H1 (cell line): ENCODE data around the gene TLL2. TPM values are rescaled to one million over a fixed set of nuclear protein-coding genes. Genes with fewer than 3 reads are reported as not detected.

Experiments used
- ASH2L ChIP-seq: fragments of 200-600, 300-600 bp; sonication (generic); IDR thresholded peaks from one replicate; pipeline ENCODE4 v1.7.1; 2017; ENCODE audit warnings: low read length
- CHD1 ChIP-seq: IDR thresholded peaks from 2 replicates; pipeline ENCODE4 v1.6.1; 2012; ENCODE audit warnings: low read depth, low read length, improper control_type of control experiment
- CHD2 ChIP-seq: IDR thresholded peaks from 2 replicates; pipeline ENCODE4 v1.6.1; 2012; ENCODE audit warnings: low read length, improper control_type of control experiment
- KDM1A ChIP-seq: fragments of 200-600, 300-600 bp; sonication (generic); IDR thresholded peaks from 2 replicates; pipeline ENCODE4 v1.7.1; 2016; ENCODE audit warnings: mild to moderate bottlenecking, low read length, borderline replicate concordance
- RXRA ChIP-seq: IDR thresholded peaks from 2 replicates; pipeline ENCODE4 v1.6.1; 2011; ENCODE audit warnings: low read depth, mild to moderate bottlenecking, low read length, moderate library complexity; ENCODE audit not compliant: insufficient read depth
- TAF7 ChIP-seq: optimal IDR thresholded peaks from 2 replicates; pipeline ENCODE3; 2011; ENCODE audit warnings: low read depth, mild to moderate bottlenecking, inconsistent platforms, low read length, moderate library complexity, borderline replicate concordance
- TEAD4 ChIP-seq: IDR thresholded peaks from 2 replicates; pipeline ENCODE4 v1.6.1; 2012; ENCODE audit warnings: low read depth, low read length, inconsistent platforms, mixed read lengths
- ZNF274 ChIP-seq: IDR thresholded peaks from 2 replicates; pipeline ENCODE4 v1.7.0; 2012; ENCODE audit warnings: low read length, borderline replicate concordance; ENCODE audit errors: extremely low read depth
- polyA plus RNA-seq, 7 experiments: library from polyadenylated mRNA; depleted of rRNA in 3 of 7; stranded (reverse) in 5 of 7; unstranded in 2 of 7; fragments of >200 nt in 5 of 7; fragments of 200-250 nt in 2 of 7; gene quantifications; 1 replicate in 5 of 7; 2 replicates in 1 of 7; 4 replicates in 1 of 7; pipeline versions ENCODE4 v1.2.1 to v1.2.3, GENCODE V29; 2011 to 2013; ENCODE audit warnings: missing spikeins in 2 of 7, mixed read lengths in 2 of 7
- total RNA-seq: library from RNA; stranded (reverse); fragmentation: NEBNext Ultra II Directional; extraction: Animal tissue kit (Norgen Biotek cat#: 25700); gene quantifications from 2 replicates; pipeline ENCODE4 v1.2.1, GENCODE V29; 2021
- TF ChIP-seq, protein P1 (sequence below): fragments of 300-600 bp; sonication (generic); IDR thresholded peaks from 2 replicates; pipeline ENCODE4 v1.7.1; 2012; ENCODE audit warnings: low read length, moderate library complexity, mild to moderate bottlenecking, inconsistent platforms; ENCODE audit not compliant: insufficient replicate concordance

Gene TLL2
- total and polyA plus RNA-seq, 2 of the 8 experiments (the other 6 are each of a cell fraction or from before 2014, with no cell fraction given), result 2.4 to 3.2 TPM

DNA sequence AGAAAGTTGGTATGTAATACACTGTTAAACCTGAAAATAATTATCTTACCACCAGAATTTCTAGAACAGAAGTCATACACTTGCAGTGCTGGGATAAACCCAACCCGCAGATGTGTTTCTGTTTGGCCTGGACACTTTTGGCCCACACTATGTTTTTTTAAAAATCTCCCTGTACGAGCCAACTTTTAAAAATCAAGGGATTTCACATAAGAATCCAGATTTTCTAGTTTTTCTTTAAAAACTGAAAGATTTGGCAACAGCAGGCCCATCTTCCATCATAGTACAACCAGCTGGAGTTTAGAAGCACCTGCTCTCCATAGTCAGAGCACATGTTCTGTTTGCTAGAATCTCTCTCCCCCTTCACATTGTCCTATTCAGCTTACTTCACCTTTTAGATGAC lies 74.0 kb downstream of the TLL2 start (continued):
- TF ChIP-seq, protein P1, sequence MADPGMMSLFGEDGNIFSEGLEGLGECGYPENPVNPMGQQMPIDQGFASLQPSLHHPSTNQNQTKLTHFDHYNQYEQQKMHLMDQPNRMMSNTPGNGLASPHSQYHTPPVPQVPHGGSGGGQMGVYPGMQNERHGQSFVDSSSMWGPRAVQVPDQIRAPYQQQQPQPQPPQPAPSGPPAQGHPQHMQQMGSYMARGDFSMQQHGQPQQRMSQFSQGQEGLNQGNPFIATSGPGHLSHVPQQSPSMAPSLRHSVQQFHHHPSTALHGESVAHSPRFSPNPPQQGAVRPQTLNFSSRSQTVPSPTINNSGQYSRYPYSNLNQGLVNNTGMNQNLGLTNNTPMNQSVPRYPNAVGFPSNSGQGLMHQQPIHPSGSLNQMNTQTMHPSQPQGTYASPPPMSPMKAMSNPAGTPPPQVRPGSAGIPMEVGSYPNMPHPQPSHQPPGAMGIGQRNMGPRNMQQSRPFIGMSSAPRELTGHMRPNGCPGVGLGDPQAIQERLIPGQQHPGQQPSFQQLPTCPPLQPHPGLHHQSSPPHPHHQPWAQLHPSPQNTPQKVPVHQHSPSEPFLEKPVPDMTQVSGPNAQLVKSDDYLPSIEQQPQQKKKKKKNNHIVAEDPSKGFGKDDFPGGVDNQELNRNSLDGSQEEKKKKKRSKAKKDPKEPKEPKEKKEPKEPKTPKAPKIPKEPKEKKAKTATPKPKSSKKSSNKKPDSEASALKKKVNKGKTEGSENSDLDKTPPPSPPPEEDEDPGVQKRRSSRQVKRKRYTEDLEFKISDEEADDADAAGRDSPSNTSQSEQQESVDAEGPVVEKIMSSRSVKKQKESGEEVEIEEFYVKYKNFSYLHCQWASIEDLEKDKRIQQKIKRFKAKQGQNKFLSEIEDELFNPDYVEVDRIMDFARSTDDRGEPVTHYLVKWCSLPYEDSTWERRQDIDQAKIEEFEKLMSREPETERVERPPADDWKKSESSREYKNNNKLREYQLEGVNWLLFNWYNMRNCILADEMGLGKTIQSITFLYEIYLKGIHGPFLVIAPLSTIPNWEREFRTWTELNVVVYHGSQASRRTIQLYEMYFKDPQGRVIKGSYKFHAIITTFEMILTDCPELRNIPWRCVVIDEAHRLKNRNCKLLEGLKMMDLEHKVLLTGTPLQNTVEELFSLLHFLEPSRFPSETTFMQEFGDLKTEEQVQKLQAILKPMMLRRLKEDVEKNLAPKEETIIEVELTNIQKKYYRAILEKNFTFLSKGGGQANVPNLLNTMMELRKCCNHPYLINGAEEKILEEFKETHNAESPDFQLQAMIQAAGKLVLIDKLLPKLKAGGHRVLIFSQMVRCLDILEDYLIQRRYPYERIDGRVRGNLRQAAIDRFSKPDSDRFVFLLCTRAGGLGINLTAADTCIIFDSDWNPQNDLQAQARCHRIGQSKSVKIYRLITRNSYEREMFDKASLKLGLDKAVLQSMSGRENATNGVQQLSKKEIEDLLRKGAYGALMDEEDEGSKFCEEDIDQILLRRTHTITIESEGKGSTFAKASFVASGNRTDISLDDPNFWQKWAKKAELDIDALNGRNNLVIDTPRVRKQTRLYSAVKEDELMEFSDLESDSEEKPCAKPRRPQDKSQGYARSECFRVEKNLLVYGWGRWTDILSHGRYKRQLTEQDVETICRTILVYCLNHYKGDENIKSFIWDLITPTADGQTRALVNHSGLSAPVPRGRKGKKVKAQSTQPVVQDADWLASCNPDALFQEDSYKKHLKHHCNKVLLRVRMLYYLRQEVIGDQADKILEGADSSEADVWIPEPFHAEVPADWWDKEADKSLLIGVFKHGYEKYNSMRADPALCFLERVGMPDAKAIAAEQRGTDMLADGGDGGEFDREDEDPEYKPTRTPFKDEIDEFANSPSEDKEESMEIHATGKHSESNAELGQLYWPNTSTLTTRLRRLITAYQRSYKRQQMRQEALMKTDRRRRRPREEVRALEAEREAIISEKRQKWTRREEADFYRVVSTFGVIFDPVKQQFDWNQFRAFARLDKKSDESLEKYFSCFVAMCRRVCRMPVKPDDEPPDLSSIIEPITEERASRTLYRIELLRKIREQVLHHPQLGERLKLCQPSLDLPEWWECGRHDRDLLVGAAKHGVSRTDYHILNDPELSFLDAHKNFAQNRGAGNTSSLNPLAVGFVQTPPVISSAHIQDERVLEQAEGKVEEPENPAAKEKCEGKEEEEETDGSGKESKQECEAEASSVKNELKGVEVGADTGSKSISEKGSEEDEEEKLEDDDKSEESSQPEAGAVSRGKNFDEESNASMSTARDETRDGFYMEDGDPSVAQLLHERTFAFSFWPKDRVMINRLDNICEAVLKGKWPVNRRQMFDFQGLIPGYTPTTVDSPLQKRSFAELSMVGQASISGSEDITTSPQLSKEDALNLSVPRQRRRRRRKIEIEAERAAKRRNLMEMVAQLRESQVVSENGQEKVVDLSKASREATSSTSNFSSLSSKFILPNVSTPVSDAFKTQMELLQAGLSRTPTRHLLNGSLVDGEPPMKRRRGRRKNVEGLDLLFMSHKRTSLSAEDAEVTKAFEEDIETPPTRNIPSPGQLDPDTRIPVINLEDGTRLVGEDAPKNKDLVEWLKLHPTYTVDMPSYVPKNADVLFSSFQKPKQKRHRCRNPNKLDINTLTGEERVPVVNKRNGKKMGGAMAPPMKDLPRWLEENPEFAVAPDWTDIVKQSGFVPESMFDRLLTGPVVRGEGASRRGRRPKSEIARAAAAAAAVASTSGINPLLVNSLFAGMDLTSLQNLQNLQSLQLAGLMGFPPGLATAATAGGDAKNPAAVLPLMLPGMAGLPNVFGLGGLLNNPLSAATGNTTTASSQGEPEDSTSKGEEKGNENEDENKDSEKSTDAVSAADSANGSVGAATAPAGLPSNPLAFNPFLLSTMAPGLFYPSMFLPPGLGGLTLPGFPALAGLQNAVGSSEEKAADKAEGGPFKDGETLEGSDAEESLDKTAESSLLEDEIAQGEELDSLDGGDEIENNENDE, result no peak
- TF ChIP-seq TAF7 (no peak), CHD1 (no peak), ASH2L (no peak), KDM1A (no peak), TEAD4 (no peak), RXRA (no peak), CHD2 (no peak), ZNF274 (no peak)
